GM23248 (cell line): ENCODE measurements around the gene TBXAS1.

ENCODE experiments used
- EZH2 ChIP-seq: fragments of 200-600 bp; sonication (generic); IDR thresholded peaks from 2 replicates; pipeline ENCODE4 v1.6.1; 2018; ENCODE audit warnings: antibody characterized with exemption, mild to moderate bottlenecking; ENCODE audit not compliant: insufficient read depth, poor library complexity, severe bottlenecking
- EZH2phosphoT487 ChIP-seq: fragments of 200-600 bp; sonication (generic); IDR thresholded peaks from 2 replicates; pipeline ENCODE4 v1.6.1; 2018; ENCODE audit warnings: antibody characterized with exemption, moderate library complexity, mild to moderate bottlenecking, low read depth; ENCODE audit not compliant: insufficient read depth

DNA sequence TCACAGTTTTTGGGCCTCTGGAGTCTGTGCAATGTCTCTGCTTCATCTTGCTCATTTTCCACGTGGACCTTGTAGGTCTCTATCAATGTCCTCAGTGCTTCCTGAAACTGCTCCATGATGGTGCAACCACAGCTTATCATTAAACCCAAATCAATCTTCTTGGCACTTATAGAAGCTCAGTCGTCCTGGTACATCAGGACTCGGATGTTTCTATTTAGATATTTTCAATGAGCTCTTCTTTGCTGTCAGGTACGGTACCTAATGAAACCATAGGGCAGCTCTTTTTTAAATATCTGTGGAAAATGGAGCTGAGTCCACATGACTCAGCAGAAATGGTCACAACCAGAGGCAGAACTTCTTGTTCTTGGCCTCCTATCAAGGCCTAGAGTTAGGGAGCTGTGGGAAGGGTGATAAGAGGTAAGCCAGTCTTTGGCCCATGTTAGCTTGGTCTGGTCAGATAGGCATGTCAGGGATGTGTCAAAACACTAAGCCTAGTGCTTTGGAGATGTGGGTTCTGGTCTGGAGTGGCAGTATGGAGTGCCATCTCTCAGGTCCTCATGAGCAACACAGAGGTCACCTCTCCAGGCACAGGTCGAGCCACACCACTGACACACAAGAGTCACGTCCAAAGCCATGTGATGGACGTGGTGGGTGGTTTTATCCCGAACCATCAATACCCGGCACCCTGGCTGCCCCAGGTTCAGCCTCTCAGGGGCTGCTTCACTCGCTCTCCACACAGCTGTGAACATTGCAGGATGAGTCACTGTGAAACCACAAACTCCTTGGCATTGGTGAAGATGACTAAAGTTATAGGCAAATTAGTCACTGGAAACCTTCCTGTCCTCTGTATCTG lies 87.0 kb downstream of the TBXAS1 start:
- TF ChIP-seq EZH2 (no peak), EZH2phosphoT487 (no peak)
